ENCODE results near the gene CHST8.

- no peak for TF ChIP-seq GATA2 (IDR thresholded peaks at IDR 0.05; ENCODE audit: low read depth, low read length)
- no peak for TF ChIP-seq GATA3 (IDR thresholded peaks at IDR 0.05; ENCODE audit: low read depth, low read length)
These were observed 151.1 kb downstream of the CHST8 start for GRCh38 chr19:33772858-33773180.
